GM12878 (cell line): Measurements from ENCODE around the gene RBMS1. TPM values are rescaled to one million over a fixed set of nuclear protein-coding genes. Genes with fewer than 3 reads are reported as not detected.

Source experiments
- ATAC-seq: fragments of 200-7000 bp; cut with Tn5 transposase; 3 replicates; pipeline ENCODE4 v1.9.1; 2020; ENCODE audit warnings: mild to moderate bottlenecking, moderate library complexity
- BruUV-seq: library from RNA; stranded (reverse); fragments of 400-500 nt; replicated peaks from 2 replicates; lab custom pipeline; 2021; lab: Mats Ljungman, UMichigan
- CTCF ChIA-PET: fragments of 300-600 bp; sonication (Branson Sonifier 250); formaldehyde crosslinking; extraction: SDS; loops from one replicate; lab custom pipeline; 2021; ENCODE audit warnings: inconsistent platforms; lab: Yijun Ruan, JAX
- POLR2A ChIA-PET: fragments of 350-600 bp; formaldehyde crosslinking; extraction: SDS; loops from one replicate; lab custom pipeline; 2021; ENCODE audit warnings: inconsistent platforms; lab: Charles Lee
- RAD21 ChIA-PET: fragments of 300-600 bp; sonication (Branson Sonifier 250); formaldehyde crosslinking; loops from one replicate; lab custom pipeline; 2023; ENCODE audit warnings: antibody characterized with exemption; ENCODE audit not compliant: unreplicated experiment; lab: Charles Lee
- SMC1A ChIA-PET: fragments of 300-600 bp; sonication (Branson Sonifier 250); formaldehyde crosslinking; loops from one replicate; lab custom pipeline; 2023; ENCODE audit not compliant: unreplicated experiment, uncharacterized antibody; lab: Charles Lee
- DNase-seq: peaks from one replicate; pipeline ENCODE4 v3.0.0-alpha.2; 2011; ENCODE audit warnings: low read depth, low spot score
- FAIRE-seq: peaks from 3 replicates; lab custom pipeline; 2011; peaks lifted over from hg19 to GRCh38; lab: Jason Lieb, UNC
- H2AFZ ChIP-seq: 2 replicates; pipeline ENCODE4 v1.6.0; 2011; ENCODE audit warnings: low read depth, low read length, control low read depth; ENCODE audit not compliant: control insufficient read depth
- H3K27ac ChIP-seq: 2 replicates; pipeline ENCODE4 v1.5.1; 2011; ENCODE audit warnings: control low read depth; ENCODE audit not compliant: control insufficient read depth, insufficient read depth
- H3K27me3 ChIP-seq, 2 experiments: replicated peaks in 1 of 2; 2 replicates each; pipeline versions ENCODE4 v1.6.0 to v1.6.1; 2011; ENCODE audit warnings: low read length in 1 of 2; ENCODE audit not compliant: control insufficient read depth in 2 of 2, insufficient read depth in 2 of 2
- H3K36me3 ChIP-seq, 2 experiments: 2 replicates each; pipeline ENCODE4 v1.5.1; 2011; ENCODE audit warnings: low read length in 1 of 2; ENCODE audit not compliant: control insufficient read depth in 2 of 2, insufficient read depth in 2 of 2
- H3K4me1 ChIP-seq: 2 replicates; pipeline ENCODE4 v1.6.1; 2011; ENCODE audit warnings: mild to moderate bottlenecking, low read length, moderate library complexity, mixed read lengths; ENCODE audit not compliant: control insufficient read depth, insufficient read depth
- H3K4me2 ChIP-seq: 2 replicates; pipeline ENCODE4 v1.6.0; 2011; ENCODE audit warnings: control low read depth; ENCODE audit not compliant: control insufficient read depth, insufficient read depth
- H3K4me3 ChIP-seq: fragments of 200-600 bp; sonication (generic); 2 replicates; pipeline ENCODE4 v1.5.1; 2016
- H3K79me2 ChIP-seq: 2 replicates; pipeline ENCODE4 v1.6.0; 2011; ENCODE audit warnings: low read length; ENCODE audit not compliant: control insufficient read depth, insufficient read depth
- H3K9ac ChIP-seq: 2 replicates; pipeline ENCODE4 v1.8.0; 2011; ENCODE audit warnings: low read length, control low read depth, mixed read lengths; ENCODE audit not compliant: control insufficient read depth, insufficient read depth
- H3K9me3 ChIP-seq: replicated peaks from 3 replicates; pipeline ENCODE4 v1.5.1; 2011; ENCODE audit warnings: mild to moderate bottlenecking, low read length; ENCODE audit not compliant: control insufficient read depth, insufficient read depth
- H4K20me1 ChIP-seq: 2 replicates; pipeline ENCODE4 v1.6.0; 2011; ENCODE audit not compliant: control insufficient read depth, insufficient read depth
- ASH2L ChIP-seq: fragments of 300-600, 200-600 bp; sonication (generic); IDR thresholded peaks from 2 replicates; pipeline ENCODE4 v1.6.1; 2017; ENCODE audit warnings: low read depth, mild to moderate bottlenecking, borderline replicate concordance
- CEBPZ ChIP-seq: fragments of 150-350 bp; IDR thresholded peaks from 2 replicates; pipeline ENCODE4 v1.6.1; 2016; ENCODE audit warnings: low read depth, low read length
- CTCF ChIP-seq, 3 experiments: IDR thresholded peaks in 2 of 3; conservative IDR thresholded peaks in 1 of 3; 2 replicates each; pipeline ENCODE4 v1.5.1; 2011; ENCODE audit warnings: low read depth in 3 of 3, low read length in 3 of 3, mild to moderate bottlenecking in 3 of 3, control low read depth in 2 of 3, moderate library complexity in 2 of 3, inconsistent platforms in 1 of 3, mixed read lengths in 1 of 3; ENCODE audit not compliant: control insufficient read depth in 2 of 3, insufficient read depth in 1 of 3; ENCODE audit errors: extremely low read depth in 1 of 3
- HDAC6 ChIP-seq: fragments of 200-600 bp; sonication (generic); IDR thresholded peaks from one replicate; pipeline ENCODE4 v1.8.0; 2017; ENCODE audit warnings: antibody characterized with exemption; ENCODE audit not compliant: unreplicated experiment
- MTA3 ChIP-seq: IDR thresholded peaks from 2 replicates; pipeline ENCODE4 v1.6.1; 2012; ENCODE audit warnings: low read length, inconsistent platforms, borderline replicate concordance
- NRF1 ChIP-seq: conservative IDR thresholded peaks from 2 replicates; pipeline ENCODE4 v1.6.1; 2011; ENCODE audit warnings: mild to moderate bottlenecking, low read depth, low read length, improper control_type of control experiment
- RBBP5 ChIP-seq: fragments of 200-600 bp; sonication (generic); conservative IDR thresholded peaks from 2 replicates; pipeline ENCODE4 v1.6.1; 2016
- SPI1 ChIP-seq: IDR thresholded peaks from 2 replicates; pipeline ENCODE4 v1.6.1; 2011; ENCODE audit warnings: low read depth, mild to moderate bottlenecking, low read length, moderate library complexity, borderline replicate concordance; ENCODE audit not compliant: insufficient read depth
- TBL1XR1 ChIP-seq: IDR thresholded peaks from 2 replicates; pipeline ENCODE4 v1.6.1; 2012; ENCODE audit warnings: low read depth, low read length, improper control_type of control experiment
- TCF12 ChIP-seq: IDR thresholded peaks from 2 replicates; pipeline ENCODE4 v1.6.1; 2011; ENCODE audit warnings: low read depth, mild to moderate bottlenecking, low read length
- WGBS: methylation state at CpG from one replicate; pipeline ENCODE4 v1.1.6; 2016; ENCODE audit warnings: low lambda C conversion rate; ENCODE audit not compliant: insufficient replicate concordance, insufficient coverage; ENCODE audit errors: missing lambda C conversion rate; 5-methylcytosine and 5-hydroxymethylcytosine counted together
- in situ Hi-C: fragments of 300-500 bp; cut with MboI; formaldehyde crosslinking; loops from 9 replicates; pipeline ENCODE4 v1.14.3; 2018; ENCODE audit warnings: mixed read lengths
- intact Hi-C: fragments of 100-400 bp; cut with micrococcal nuclease; formaldehyde crosslinking; loops from one replicate; pipeline ENCODE4 v1.14.2; 2022; ENCODE audit not compliant: unreplicated experiment
- polyA plus RNA-seq, 11 experiments: library from polyadenylated mRNA; depleted of rRNA in 4 of 11; unstranded in 6 of 11; stranded (reverse) in 5 of 11; fragments of >200 nt; fragmentation: Nextera tagmentation in 4 of 11; fragmentation: Illumina TruSeq in 1 of 11; extraction: Ambion mirVana in 4 of 11; extraction: Trizol in 1 of 11; gene quantifications; 1 replicate in 1 of 11; 2 replicates in 10 of 11; pipeline versions ENCODE4 v1.2.1 to v1.2.3, GENCODE V29; 2011 to 2016; ENCODE audit warnings: inconsistent platforms in 2 of 11, missing spikeins in 2 of 11, low read depth in 1 of 11
- total RNA-seq, 4 experiments: library from RNA; depleted of rRNA in 3 of 4; stranded (reverse); fragments of >200 nt in 3 of 4; fragmentation: Illumina TruSeq in 1 of 4; extraction: Trizol in 1 of 4; gene quantifications; 2 replicates each; pipeline versions ENCODE4 v1.2.1 to v1.2.3, GENCODE V29; 2013 to 2021

Gene RBMS1
- total and polyA plus RNA-seq, 10 of the 15 experiments (the other 5 are each of a cell fraction or from before 2014, with no cell fraction given) = 0.04 to 0.31 (median 0.17) TPM; not detected in 1

- TF ChIP-seq CEBPZ = no peak
- no peak for TF ChIP-seq TCF12
- no peak for TF ChIP-seq RBBP5
- TF ChIP-seq MTA3 = no peak
- TF ChIP-seq TBL1XR1 = no peak
These were observed 26.5 kb downstream of the RBMS1 start (continued) for GRCh38 chr2:160467086-160467485.

DNA sequence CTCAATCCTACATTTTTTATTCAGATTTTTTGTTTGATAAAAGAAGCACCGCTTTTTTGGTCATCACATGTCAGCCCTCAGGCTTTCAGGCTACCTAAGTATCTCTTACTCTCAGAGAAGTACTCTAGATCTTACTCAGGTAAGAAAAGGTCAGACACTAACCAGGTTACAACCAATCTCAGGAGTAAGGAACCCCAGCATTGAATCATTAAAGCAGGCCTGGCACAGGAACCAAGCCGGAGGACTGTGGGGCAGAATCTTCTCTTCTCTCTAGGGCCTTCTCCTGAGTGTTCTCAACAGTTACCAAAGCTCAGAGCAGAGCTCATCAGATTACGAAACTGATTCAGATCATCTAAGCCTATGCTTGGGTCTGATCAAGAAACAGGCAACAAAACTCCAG, 28.2 kb downstream of the RBMS1 start:
- DNase-seq (no peak), ATAC-seq (no peak), FAIRE-seq (no peak)
- ChIA-PET CTCF (no interaction called here), POLR2A (no interaction called here), SMC1A (no interaction called here), RAD21 (no interaction called here)
- TF ChIP-seq SPI1 = no peak
- no peak for TF ChIP-seq CTCF (IDR thresholded peaks at IDR 0.05 in 2 of 3, conservative IDR thresholded peaks at IDR 0.05 in 1 of 3; ENCODE audit: control insufficient read depth in 2 of 3, extremely low read depth in 1 of 3, insufficient read depth in 1 of 3, low read depth in 3 of 3, low read length in 3 of 3)
- no peak for TF ChIP-seq ASH2L
- TF ChIP-seq NRF1 = no peak
- TF ChIP-seq HDAC6 = no peak
- no peak for TF ChIP-seq TBL1XR1
- H3K27me3 ChIP-seq = no peaks in the 10 kb centered on the region
- 49% methylated on average over 3 of the region's 3 CpGs for WGBS
- no TSS peak for BruUV-seq
- intact Hi-C loops = no loop called here
- no peak overlapping the region for H3K9ac ChIP-seq
- H3K79me2 ChIP-seq = no peaks in the 10 kb centered on the region
- no peaks in the 10 kb centered on the region for H3K4me1 ChIP-seq
- no peak overlapping the region for H3K27ac ChIP-seq
- no peak overlapping the region for H3K4me3 ChIP-seq
- no peak overlapping the region for H2AFZ ChIP-seq
- no peaks in the 10 kb centered on the region for H4K20me1 ChIP-seq
- H3K9me3 ChIP-seq = no peaks in the 10 kb centered on the region
- in situ Hi-C loops = no loop called here
- H3K36me3 ChIP-seq = no peaks in the 10 kb centered on the region
- H3K4me2 ChIP-seq = no peak overlapping the region
